HCT116 (cell line): ENCODE data around the gene UBE3D. TPM values are rescaled to one million over a fixed set of nuclear protein-coding genes. Genes with fewer than 3 reads are reported as not detected.

Experiments used
- ATAC-seq: fragments of 200-7000 bp; cut with Tn5 transposase; 2 replicates; pipeline ENCODE4 v1.9.1; 2020; ENCODE audit warnings: mild to moderate bottlenecking, moderate library complexity
- BruUV-seq: library from RNA; stranded (reverse); fragments of 400-500 nt; replicated peaks from 2 replicates; lab custom pipeline; 2021; lab: Mats Ljungman, UMichigan
- CTCF ChIA-PET: fragments of 300-600 bp; sonication (Branson Sonifier 250); formaldehyde crosslinking; loops from one replicate; lab custom pipeline; 2021; ENCODE audit warnings: antibody characterized with exemption; lab: Charles Lee
- POLR2A ChIA-PET: fragments of 300-600, 350-600 bp; sonication (Branson Sonifier 250); formaldehyde crosslinking; loops from one replicate; lab custom pipeline; 2021; ENCODE audit warnings: antibody characterized with exemption; lab: Charles Lee
- RAD21 ChIA-PET, 2 experiments: fragments of 300-600 bp; sonication (Branson Sonifier 250); formaldehyde crosslinking; loops; one replicate each; lab custom pipeline; 2023; ENCODE audit warnings: low total read pairs in 2 of 2; ENCODE audit not compliant: uncharacterized antibody in 2 of 2, unreplicated experiment in 2 of 2, low non-redundant PET in 1 of 2; lab: Charles Lee
- DNase-seq: peaks from one replicate; pipeline ENCODE4 v3.0.0-alpha.2; 2010; ENCODE audit warnings: low read depth, low spot score
- H2AFZ ChIP-seq: fragments of 200-600 bp; shearing (Covaris generic), sonication (generic); 2 replicates; pipeline ENCODE4 v1.6.1; 2017; ENCODE audit warnings: low read depth, mixed run types, mixed read lengths, antibody characterized with exemption, low read length; ENCODE audit not compliant: poor library complexity, severe bottlenecking
- H3K27ac ChIP-seq: 2 replicates; pipeline ENCODE4 v1.5.1; 2012; ENCODE audit warnings: low read depth, low read length
- H3K27me3 ChIP-seq: fragments of 200-600 bp; sonication (generic); 2 replicates; pipeline ENCODE4 v1.6.1; 2016; ENCODE audit warnings: mixed run types, low read length, mixed read lengths; ENCODE audit not compliant: insufficient read depth
- H3K36me3 ChIP-seq, 2 experiments: fragments of 200-500 bp in 1 of 2; fragments of 200-600 bp in 1 of 2; sonication (Bioruptor generic) in 1 of 2; sonication (generic) in 1 of 2; 2 replicates each; pipeline versions ENCODE4 v1.5.1 to v1.6.1; 2014 to 2016; ENCODE audit warnings: low read length in 2 of 2, inconsistent platforms in 1 of 2, mixed read lengths in 1 of 2, mixed run types in 1 of 2; ENCODE audit not compliant: insufficient read depth in 2 of 2, control insufficient read depth in 1 of 2
- H3K4me1 ChIP-seq, 2 experiments: fragments of 200-600 bp in 1 of 2; sonication (generic) in 1 of 2; 2 replicates each; pipeline versions ENCODE4 v1.5.1 to v1.6.1; 2012 to 2017; ENCODE audit warnings: low read length in 2 of 2, inconsistent platforms in 1 of 2, mild to moderate bottlenecking in 1 of 2, mixed read lengths in 1 of 2, mixed run types in 1 of 2, moderate library complexity in 1 of 2; ENCODE audit not compliant: insufficient read depth in 2 of 2, control insufficient read depth in 1 of 2
- H3K4me2 ChIP-seq: fragments of 200-600 bp; sonication (generic); 2 replicates; pipeline ENCODE4 v1.6.1; 2017; ENCODE audit warnings: mixed run types, low read length, mixed read lengths
- H3K4me3 ChIP-seq, 2 experiments: fragments of 200-600 bp in 1 of 2; sonication (generic) in 1 of 2; replicated peaks in 1 of 2; 2 replicates each; pipeline ENCODE4 v1.5.1; 2011 to 2016; ENCODE audit warnings: low read length in 2 of 2, control low read depth in 1 of 2, low read depth in 1 of 2, mild to moderate bottlenecking in 1 of 2, mixed read lengths in 1 of 2, mixed run types in 1 of 2
- H3K79me2 ChIP-seq: fragments of 200-600 bp; sonication (generic); 2 replicates; pipeline ENCODE4 v1.6.1; 2017; ENCODE audit warnings: mild to moderate bottlenecking, mixed run types, low read length, moderate library complexity, mixed read lengths; ENCODE audit not compliant: insufficient read depth
- H3K9ac ChIP-seq: fragments of 200-600 bp; sonication (generic); 2 replicates; pipeline ENCODE4 v1.6.1; 2016; ENCODE audit warnings: low read length, mixed read lengths
- H3K9me2 ChIP-seq: fragments of 200-600 bp; sonication (generic), shearing (Covaris generic); 2 replicates; pipeline ENCODE4 v1.6.1; 2017; ENCODE audit warnings: mixed run types, mild to moderate bottlenecking, moderate library complexity; ENCODE audit not compliant: insufficient read depth
- H3K9me3 ChIP-seq, 2 experiments: fragments of 200-500 bp in 1 of 2; fragments of 200-600 bp in 1 of 2; sonication (Bioruptor generic) in 1 of 2; sonication (generic) in 1 of 2; 2 replicates each; pipeline ENCODE4 v1.6.1; 2014 to 2017; ENCODE audit warnings: low read length in 2 of 2, mixed read lengths in 2 of 2, inconsistent platforms in 1 of 2, low read depth in 1 of 2, mild to moderate bottlenecking in 1 of 2, mixed run types in 1 of 2, moderate library complexity in 1 of 2; ENCODE audit not compliant: control insufficient read depth in 1 of 2, insufficient read depth in 1 of 2
- H4K20me1 ChIP-seq: fragments of 200-600 bp; sonication (generic), shearing (Covaris generic); 2 replicates; pipeline ENCODE4 v1.6.1; 2017; ENCODE audit warnings: mixed run types, mild to moderate bottlenecking, moderate library complexity; ENCODE audit not compliant: insufficient read depth
- CEBPB ChIP-seq: IDR thresholded peaks from 2 replicates; pipeline ENCODE4 v1.6.1; 2012; ENCODE audit warnings: low read depth
- ELF1 ChIP-seq: IDR thresholded peaks from 2 replicates; pipeline ENCODE4 v1.6.1; 2012; ENCODE audit warnings: low read depth, borderline replicate concordance
- TCF7L2 ChIP-seq: IDR thresholded peaks from 2 replicates; pipeline ENCODE4 v1.7.0; 2011; ENCODE audit warnings: borderline replicate concordance, inconsistent platforms; ENCODE audit not compliant: insufficient read depth, insufficient read length; ENCODE audit errors: extremely low read depth
- intact Hi-C: fragments of 100-400 bp; cut with micrococcal nuclease; formaldehyde crosslinking; loops from 2 replicates; pipeline ENCODE4 v1.10.0; 2022
- total RNA-seq: library from RNA; stranded (reverse); gene quantifications from one replicate; pipeline ENCODE4 v1.2.1, GENCODE V29; 2021; ENCODE audit not compliant: unreplicated experiment
- TF ChIP-seq, protein P1 (sequence below): IDR thresholded peaks from 2 replicates; pipeline ENCODE4 v1.6.1; 2011; ENCODE audit warnings: mild to moderate bottlenecking, low read length, moderate library complexity; ENCODE audit not compliant: insufficient replicate concordance; ENCODE audit errors: extremely low read depth
- TF ChIP-seq, protein P2 (sequence below), 3 experiments: fragments of 200-600 bp in 1 of 3; sonication (generic) in 1 of 3; IDR thresholded peaks in 2 of 3; conservative IDR thresholded peaks in 1 of 3; 2 replicates each; pipeline ENCODE4 v1.5.1; 2012 to 2017; ENCODE audit warnings: low read depth in 2 of 3, low read length in 2 of 3, antibody characterized with exemption in 1 of 3, borderline replicate concordance in 1 of 3, control low read depth in 1 of 3, mild to moderate bottlenecking in 1 of 3, mixed read lengths in 1 of 3, mixed run types in 1 of 3, moderate library complexity in 1 of 3; ENCODE audit not compliant: insufficient read depth in 1 of 3
- TF ChIP-seq, protein P3 (sequence below): IDR thresholded peaks from 2 replicates; pipeline ENCODE4 v1.6.1; 2012

UBE3D gene
- total RNA-seq, 1 experiment from 2014 or later, result 9.0 TPM

DNA sequence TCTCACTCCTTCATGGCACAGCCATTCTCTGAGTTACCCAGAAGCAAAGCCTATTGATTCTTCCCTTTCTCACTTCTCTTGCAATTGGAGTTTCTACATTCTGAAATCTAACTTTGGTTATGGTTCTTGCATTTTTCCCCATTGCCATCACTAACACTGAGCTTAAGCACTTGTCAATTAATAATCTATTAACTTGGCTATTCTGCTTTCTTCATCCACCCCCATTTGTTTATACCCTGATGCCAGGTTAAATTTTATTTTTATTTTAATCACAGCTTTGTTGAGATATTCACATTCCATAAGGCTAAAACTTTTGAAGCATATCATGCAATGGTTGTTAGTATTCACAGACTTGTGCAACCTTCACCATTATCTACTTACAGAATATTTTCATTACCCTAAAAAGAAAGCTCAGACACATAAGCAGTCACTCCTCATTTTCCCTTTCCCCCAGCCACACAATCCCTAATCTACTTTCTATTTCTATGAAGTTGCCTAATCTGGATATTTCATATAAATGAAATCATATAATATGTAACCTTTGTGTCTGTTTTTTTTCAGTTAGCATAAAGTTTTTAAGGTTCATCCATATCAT, 222.3 kb downstream of the UBE3D start:
- DNase-seq, result no peak

DNA sequence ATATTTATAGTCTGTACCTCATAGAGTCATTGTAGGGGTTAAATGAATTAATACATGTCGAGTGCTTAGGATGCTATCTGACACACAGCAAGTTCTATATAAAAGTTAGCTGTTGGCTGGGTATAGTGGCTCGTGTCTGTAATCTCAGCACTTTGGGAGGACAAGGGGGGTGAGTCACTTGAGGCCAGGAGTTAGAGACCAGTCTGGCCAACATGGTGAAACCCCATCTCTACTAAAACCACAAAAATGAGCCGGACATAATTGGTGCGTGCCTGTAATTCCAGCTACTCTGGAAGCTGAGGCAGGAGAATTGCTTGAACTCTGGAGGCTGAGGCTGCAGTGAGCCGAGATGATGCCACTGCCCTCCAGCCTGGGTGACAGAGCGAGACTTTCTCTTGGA, 222.9 kb downstream of the UBE3D start:
- no peaks in the 10 kb centered on the region for H4K20me1 ChIP-seq
- no peaks in the 10 kb centered on the region for H3K9me2 ChIP-seq
- H3K4me3 ChIP-seq, result no peak overlapping the region
- POLR2A ChIA-PET, result no interaction called here
- CTCF ChIA-PET, result no interaction called here
- TF ChIP-seq TCF7L2, result no peak
- TF ChIP-seq, protein P1, sequence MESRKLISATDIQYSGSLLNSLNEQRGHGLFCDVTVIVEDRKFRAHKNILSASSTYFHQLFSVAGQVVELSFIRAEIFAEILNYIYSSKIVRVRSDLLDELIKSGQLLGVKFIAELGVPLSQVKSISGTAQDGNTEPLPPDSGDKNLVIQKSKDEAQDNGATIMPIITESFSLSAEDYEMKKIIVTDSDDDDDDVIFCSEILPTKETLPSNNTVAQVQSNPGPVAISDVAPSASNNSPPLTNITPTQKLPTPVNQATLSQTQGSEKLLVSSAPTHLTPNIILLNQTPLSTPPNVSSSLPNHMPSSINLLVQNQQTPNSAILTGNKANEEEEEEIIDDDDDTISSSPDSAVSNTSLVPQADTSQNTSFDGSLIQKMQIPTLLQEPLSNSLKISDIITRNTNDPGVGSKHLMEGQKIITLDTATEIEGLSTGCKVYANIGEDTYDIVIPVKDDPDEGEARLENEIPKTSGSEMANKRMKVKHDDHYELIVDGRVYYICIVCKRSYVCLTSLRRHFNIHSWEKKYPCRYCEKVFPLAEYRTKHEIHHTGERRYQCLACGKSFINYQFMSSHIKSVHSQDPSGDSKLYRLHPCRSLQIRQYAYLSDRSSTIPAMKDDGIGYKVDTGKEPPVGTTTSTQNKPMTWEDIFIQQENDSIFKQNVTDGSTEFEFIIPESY, result no peak
- TF ChIP-seq, protein P2, sequence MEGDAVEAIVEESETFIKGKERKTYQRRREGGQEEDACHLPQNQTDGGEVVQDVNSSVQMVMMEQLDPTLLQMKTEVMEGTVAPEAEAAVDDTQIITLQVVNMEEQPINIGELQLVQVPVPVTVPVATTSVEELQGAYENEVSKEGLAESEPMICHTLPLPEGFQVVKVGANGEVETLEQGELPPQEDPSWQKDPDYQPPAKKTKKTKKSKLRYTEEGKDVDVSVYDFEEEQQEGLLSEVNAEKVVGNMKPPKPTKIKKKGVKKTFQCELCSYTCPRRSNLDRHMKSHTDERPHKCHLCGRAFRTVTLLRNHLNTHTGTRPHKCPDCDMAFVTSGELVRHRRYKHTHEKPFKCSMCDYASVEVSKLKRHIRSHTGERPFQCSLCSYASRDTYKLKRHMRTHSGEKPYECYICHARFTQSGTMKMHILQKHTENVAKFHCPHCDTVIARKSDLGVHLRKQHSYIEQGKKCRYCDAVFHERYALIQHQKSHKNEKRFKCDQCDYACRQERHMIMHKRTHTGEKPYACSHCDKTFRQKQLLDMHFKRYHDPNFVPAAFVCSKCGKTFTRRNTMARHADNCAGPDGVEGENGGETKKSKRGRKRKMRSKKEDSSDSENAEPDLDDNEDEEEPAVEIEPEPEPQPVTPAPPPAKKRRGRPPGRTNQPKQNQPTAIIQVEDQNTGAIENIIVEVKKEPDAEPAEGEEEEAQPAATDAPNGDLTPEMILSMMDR (IDR thresholded peaks at IDR 0.05 in 2 of 3, conservative IDR thresholded peaks at IDR 0.05 in 1 of 3; ENCODE audit: borderline replicate concordance in 1 of 3, insufficient read depth in 1 of 3, low read depth in 2 of 3, low read length in 2 of 3), result no peak
- no peak for TF ChIP-seq CEBPB
- TF ChIP-seq, protein P3, sequence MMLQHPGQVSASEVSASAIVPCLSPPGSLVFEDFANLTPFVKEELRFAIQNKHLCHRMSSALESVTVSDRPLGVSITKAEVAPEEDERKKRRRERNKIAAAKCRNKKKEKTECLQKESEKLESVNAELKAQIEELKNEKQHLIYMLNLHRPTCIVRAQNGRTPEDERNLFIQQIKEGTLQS, result no peak
- H3K27me3 ChIP-seq, result no peaks in the 10 kb centered on the region
- no peaks in the 10 kb centered on the region for H3K79me2 ChIP-seq
- no peak for ATAC-seq
- intact Hi-C loops, result no loop called here
- H3K4me2 ChIP-seq, result no peak overlapping the region
- no peaks in the 10 kb centered on the region for H3K9me3 ChIP-seq
- no peak overlapping the region for H2AFZ ChIP-seq
- no peaks in the 10 kb centered on the region for H3K4me1 ChIP-seq
- H3K36me3 ChIP-seq, result no peaks in the 10 kb centered on the region
- RAD21 ChIA-PET, result no interaction called here
- no TSS peak for BruUV-seq
- no peak for DNase-seq
- no peak overlapping the region for H3K9ac ChIP-seq
- H3K27ac ChIP-seq, result no peak overlapping the region

More for the DNA sequence above, 222.3 kb downstream of the UBE3D start:
- H3K27ac ChIP-seq, result no peak overlapping the region
- POLR2A ChIA-PET, result no interaction called here
- no peaks in the 10 kb centered on the region for H4K20me1 ChIP-seq
- H3K4me1 ChIP-seq, result no peaks in the 10 kb centered on the region
- no peaks in the 10 kb centered on the region; the same call in 1 of the 2 replicates for H3K9me2 ChIP-seq
- CTCF ChIA-PET, result no interaction called here
- intact Hi-C loops, result no loop called here
- no peak overlapping the region for H3K4me3 ChIP-seq
- H3K36me3 ChIP-seq, result no peaks in the 10 kb centered on the region
- no peak overlapping the region for H3K4me2 ChIP-seq
- TF ChIP-seq ELF1, result no peak
- no peak overlapping the region for H2AFZ ChIP-seq
- H3K27me3 ChIP-seq, result no peaks in the 10 kb centered on the region
- ATAC-seq, result no peak
- BruUV-seq, result no TSS peak
- RAD21 ChIA-PET, result no interaction called here
- H3K9ac ChIP-seq, result no peak overlapping the region
- H3K79me2 ChIP-seq, result no peaks in the 10 kb centered on the region
- no peaks in the 10 kb centered on the region for H3K9me3 ChIP-seq
